GM10847 (cell line): ENCODE measurements around the gene PTPN11.

Experiments used
- POLR2A ChIP-seq: IDR thresholded peaks from 2 replicates; pipeline ENCODE4 v1.6.1; 2011; ENCODE audit not compliant: insufficient read length; ENCODE audit errors: extremely low read depth

The PTPN11 gene

DNA sequence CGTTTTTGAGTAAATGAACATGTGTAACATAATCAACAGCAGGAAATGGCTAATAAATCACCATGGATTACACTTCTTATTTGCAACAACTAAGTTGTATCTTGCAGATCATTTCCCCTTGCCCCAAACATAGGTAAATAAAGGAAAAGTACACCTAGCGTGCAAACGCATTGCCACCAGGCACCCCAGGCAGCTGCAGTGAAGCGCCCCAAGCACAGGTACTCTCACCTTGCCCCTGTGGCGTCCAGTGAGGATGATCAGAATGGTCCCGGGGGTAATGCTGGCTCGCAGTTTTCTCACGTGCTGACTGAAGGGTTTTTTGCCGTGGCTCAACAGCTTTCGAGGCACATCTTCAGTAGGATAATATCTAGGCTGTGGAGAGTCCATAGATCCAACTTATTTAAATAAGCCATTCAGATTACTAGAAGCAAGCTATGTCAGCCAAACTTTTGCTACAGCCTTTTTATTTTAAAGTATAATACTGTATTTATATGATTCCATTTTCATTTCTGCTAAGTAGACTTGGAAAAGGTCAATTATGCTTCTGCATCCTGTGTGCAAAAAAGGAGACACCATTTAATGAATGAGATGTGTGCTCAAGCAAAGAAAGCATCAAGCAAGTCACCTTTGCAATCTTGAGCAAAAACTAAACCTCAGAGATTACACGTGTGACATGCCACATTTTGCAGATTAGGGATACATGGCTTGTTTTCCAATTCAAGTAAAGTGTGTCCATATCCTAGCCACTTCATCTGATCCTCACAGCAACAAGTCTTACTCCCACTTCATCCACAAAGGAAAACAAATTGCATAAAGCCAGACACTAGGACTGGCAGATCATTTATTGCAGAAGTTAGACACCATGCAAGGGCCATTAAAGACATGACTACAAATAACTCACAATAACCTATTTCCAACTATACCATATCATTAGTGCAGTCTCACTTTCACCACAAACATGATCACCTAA is 11.9 kb upstream of the PTPN11 start:
- TF ChIP-seq POLR2A: no peak

DNA sequence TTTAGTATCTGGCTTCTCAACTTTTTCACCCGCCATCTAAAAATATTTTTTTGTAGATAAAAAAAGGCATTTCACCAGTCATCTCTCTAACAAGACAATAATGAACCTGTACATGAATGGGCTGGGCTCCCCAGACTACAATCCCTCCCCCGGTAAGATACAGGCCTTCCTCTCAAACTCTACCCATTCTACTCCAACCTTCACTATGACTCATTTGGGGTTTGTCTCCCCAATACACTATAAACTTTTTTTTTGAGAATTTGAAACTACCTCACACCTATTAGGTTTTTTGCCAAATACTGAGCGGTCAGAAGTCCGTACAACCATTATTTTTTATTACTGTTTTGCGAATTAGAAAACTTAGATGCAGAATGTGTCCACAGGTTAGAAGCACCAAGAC is 10.1 kb upstream of the PTPN11 start:
- no peak for TF ChIP-seq POLR2A

DNA sequence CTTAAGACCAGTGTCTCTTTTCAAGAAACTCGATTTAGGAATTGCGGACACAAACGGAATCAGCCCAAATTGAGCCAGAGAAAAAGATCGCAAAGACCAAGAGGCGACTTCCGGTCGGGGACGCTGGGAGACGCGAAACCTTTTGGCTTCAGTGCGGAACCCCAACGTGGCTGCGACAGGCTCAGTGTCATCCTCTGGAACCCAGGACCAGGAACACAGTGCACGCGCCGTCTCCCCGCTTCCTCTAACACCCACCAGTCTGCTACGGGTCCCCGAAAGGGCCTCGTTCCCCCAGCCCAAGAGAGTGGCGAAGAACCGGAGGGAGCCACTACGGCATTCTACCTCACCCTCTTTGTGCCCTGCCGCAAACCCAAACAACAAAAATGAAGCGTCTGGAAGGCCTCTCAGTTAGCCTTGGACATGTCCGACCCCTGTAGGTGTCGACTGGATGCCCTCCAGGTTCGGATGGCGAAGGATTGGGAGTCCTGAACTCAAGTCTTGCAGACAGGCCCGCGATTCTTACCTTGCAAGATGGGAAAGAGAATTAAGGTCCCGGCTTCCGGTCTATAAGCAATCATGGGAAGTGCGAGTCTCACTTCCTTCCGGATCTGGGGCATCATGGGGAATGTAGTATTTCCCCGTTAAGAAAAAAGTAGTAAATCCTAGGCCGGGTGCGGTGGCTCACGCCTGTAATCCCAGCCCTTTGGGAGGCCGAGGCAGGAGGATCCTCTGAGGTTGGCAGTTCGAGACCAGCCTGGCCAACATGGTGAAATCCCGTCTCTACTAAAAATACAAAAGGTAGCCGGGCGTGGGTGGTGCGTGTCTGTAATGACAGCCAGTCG is 9.5 kb upstream of the PTPN11 start, which contains the start of gene RPL6:
Gene RPL6, minus strand, starts transcription at position 542 of the 842 bp plus-strand sequence. CDS start 949 bp downstream, outside the sequence.
- TF ChIP-seq POLR2A: peak; percentile 94

DNA sequence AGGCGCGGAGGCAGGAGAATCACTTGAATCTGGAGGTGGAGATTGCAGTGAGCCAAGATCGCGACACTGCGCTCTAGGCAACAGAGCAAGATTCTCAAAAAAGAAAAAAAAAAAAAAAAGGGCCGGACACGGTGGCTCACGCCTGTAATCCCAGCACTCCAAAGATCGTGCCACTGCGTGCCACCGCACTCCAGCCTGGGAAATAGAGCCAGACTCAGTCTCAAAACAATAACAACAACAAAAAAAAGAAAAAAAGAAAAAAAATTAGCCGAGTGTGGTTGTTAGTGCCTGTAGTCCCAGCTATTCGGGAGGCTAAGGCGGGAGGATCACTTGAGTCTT is 8.9 kb upstream of the PTPN11 start:
- TF ChIP-seq POLR2A: no peak

DNA sequence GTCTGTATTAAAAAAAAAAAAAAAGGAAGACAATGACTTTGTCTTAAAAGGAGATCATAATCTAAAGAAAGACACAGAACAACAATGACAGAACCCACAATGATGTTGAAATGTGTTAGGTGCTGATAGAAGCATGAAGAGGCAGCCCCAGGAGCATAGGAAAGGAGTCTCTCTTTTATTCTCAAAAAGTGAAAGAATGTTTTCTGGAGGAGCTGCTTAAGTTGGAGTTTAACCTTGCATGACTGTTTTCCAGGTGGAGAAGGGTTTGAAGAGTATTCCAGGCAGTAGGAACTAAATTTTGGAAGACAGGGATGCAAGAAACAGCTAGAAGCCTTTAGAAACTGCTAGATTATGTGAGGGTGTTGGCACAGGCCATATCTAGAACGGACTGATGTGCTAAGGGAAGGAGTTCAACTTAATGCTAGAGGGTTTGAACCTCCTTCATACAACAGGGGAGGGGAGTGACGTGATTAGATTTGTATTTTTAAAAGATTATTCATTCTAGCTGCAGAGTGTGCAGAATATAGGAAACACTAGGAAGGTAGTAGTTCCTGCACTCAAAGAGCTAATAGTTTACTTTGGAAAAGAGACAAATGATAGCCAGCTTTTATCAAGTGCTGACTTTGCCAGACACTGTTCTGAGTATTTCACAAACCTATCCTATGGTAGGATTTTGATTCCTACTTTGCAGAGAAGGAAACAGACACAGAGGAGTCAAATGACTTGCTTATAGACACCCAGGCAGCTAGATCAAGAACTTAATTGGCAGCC is 4.7 kb upstream of the PTPN11 start:
- TF ChIP-seq POLR2A: no peak

DNA sequence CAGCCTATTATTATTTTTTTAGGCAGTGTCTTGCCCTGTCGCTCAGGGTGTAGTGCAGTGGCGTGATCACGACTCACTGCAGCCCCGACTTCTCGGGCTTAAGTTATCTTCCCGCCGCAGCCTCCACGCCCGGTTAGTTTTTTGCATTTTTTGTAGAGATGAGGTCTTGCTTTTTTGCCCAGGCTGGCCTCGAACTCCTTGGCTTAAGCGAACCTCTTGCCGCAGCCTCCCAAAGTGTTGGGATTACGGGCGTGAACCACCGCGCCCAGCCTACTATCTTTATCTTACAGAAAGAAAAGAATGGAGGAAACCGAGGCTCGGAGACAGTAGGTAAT is 507 bp upstream of the PTPN11 start:
- no peak for TF ChIP-seq POLR2A

DNA sequence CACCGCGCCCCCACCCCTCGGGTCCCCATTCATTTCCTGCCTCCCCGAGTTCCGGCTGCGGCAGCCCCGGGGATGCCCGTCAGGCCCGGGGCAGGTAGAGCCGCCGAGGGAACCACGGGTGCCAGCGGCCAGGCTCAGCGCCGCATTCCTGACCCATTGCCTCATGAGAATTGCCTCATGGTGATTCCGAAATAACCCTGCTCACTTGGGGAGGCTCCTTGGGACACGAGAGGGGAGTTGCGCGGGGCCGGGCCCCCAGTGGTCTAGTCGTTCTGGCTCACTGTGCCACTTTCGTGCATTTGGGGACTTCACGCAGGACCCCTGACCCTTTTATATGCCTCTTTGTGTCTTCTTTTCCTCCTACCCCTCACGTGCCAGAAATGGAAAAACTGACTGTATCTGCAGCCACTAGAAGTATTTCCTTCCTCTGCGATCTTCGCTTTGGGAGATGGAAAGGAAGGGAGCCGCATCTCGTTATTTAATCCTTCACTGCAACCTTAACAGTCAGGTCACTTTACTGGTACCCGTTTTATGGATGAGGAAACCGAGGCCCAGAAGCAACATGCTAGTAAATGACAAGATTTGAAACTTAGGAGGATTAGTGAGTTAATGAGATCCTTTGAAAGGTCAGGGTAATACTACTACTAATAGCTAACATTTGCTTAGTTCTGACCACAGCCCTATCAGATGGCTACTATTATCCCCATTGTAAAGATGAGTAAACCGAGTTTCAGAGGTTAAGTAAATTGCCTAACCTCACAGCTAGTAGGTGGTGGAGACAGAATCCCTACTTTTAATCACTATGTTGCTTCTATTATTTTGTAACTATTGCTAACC is 768 bp downstream of the PTPN11 start:
- TF ChIP-seq POLR2A: no peak

DNA sequence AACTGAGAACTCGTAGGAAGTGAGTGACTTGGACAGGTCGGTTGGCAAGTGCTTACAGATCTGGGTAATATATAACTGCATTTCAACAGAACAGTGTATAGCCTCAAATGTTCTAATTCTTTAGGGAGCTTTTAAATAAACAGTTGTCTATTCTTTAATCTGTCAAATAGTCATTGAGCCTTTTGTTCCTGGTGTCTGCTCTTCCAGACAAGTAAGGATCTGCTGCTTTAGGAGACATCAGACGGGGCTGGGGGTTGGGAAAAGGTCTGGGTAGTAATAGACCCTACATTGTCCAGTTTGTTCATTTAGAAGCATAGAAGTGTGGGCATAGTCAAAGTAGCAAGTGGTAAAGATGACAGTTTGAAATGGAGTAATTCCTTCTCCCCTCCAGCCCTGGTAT is 2.0 kb downstream of the PTPN11 start:
- TF ChIP-seq POLR2A: no peak

DNA sequence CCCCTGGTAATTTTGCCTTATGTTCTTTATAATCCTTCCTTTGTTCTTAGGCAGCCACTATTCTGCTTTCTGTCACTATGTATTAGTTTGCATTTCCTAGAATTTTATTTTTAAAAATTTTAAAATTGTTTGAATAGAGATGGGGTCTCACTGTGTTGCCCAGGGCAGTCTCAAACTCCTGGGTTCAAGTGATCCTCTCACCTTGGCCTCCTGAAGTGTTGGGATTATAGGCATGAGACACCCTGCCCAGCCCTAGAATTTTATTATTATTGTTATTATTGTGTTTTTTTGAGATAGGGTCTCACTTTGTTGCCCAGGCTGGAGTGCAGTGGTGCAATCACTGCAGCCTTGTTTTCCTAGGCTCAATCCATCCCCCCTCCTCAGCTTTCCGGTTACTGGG is 2.6 kb downstream of the PTPN11 start:
- TF ChIP-seq POLR2A: no peak

DNA sequence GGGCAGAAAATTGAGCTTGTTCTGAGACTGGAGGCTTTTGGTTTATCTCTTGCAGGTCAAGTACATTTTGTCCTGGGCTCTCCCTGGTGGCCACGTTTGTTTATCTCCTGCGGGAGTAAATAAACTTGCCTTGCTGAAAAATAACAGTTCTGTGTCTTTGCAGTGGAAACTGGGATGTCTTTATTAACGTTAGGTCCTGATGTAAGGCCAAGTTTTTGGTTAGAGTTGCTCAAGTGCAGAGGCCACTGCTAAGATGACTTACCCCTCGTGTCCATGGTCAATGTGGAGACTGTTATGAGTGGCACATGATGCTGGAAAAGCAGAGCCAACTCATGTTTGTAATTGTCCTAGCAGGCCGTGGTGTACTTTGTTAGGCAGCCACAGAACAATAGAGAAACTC is 3.8 kb downstream of the PTPN11 start:
- no peak for TF ChIP-seq POLR2A

DNA sequence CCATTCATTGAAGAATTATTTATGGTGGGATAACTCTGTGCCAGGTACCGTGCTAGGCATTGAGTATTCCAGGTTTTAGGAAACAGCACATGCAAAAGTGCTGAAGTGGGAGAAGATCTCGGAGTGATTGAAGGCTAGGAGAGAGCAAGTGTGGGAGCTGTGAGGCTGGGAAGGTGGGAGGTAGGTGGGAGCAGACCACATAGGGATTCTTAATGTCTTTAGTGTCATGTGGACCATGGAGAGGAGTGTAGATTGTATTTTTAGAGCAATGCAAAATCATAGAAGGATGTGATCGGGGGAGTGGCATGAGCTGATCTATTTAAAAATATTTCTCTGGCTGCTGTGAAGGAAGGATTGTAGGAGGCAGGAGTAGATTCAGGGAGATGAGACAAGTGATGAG is 5.4 kb downstream of the PTPN11 start:
- TF ChIP-seq POLR2A: no peak

DNA sequence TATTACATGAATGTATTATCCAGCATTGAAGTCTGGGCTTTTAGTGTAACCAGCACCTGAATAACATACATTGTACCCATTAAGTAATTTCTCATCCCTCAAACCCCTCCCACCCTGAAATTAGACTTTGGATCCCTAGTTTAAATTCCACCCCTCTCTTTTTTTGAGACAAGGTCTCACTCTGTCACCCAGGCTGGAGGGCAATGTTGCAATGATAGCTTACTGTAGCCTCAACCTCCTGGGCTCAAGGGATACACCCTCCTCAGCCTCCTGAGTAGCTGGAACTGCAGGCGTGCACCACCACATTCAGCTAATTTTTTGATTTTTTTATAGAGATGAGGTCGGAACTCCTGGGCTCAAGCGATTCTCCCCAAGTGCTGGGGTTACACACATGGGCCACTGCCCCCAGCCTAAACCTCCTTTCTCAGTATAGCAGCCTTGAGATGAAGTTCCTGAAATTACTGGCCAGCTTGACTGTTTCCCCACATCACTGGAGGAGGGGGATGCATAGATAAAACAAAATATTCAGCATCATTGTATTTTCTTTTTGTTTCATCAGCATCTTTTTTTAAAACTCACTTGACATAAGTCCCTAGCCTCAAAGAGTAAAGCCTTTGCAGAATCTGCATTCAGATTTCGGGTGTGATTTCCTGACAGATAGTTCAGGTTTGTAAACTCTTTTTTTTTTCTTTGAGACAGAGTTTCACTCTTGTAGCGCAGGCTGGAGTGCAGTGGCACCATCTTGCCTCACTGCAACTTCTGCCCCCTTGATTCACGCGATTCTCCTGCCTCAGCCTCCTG is 7.0 kb downstream of the PTPN11 start:
- TF ChIP-seq POLR2A: no peak

DNA sequence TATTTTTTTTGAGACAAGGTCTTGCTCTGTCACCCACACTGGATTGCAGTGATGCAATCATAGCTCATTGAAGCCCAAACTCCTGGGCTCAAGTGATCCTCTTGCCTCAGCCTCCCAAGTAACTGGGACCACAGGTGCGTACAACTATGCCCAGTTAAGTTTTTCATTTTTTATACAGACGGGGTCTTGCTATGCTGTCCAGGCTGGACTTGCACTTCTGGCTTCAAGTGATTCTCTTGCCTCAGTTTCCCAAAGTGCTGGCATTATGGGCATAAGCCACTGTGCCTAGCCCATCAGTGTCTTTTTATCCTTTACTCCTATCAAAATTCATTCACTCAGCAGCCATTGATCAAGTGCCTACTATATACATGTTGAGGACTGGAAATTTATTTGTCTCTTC is 9.0 kb downstream of the PTPN11 start:
- no peak for TF ChIP-seq POLR2A

DNA sequence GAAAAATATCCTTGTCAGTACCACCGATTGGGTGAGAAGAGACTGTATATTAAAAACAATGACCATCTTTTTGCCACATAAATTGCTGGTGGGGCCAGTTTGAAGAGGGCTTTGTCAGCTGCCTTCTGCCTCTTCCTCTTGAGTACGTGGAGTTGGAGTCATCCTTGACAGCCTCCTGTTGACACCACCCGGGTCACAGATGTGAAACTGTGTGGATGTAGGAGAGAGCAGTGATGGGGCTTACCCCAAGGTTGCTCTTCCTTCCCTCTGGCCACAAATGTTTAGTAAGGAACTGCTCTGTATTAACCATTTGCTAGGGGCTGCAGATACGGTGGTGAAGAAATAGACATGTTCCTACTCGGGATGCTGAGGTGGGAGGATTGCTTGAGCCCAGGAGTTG is 12.2 kb downstream of the PTPN11 start:
- TF ChIP-seq POLR2A: no peak
